MCF 10A (cell line): Measurements from ENCODE around the gene HTR1D. TPM values are rescaled to one million over a fixed set of nuclear protein-coding genes. Genes with fewer than 3 reads are reported as not detected.
"Not testable (repeated sequence)": the region's sequence is repeated elsewhere in the genome, so short reads cannot be mapped to it uniquely, and the experiment has no call there.

Source experiments
- BruUV-seq: library from RNA; stranded (reverse); fragments of 400-500 nt; replicated peaks from 2 replicates; lab custom pipeline; 2021; lab: Mats Ljungman, UMichigan
- CTCF ChIA-PET: fragments of 300-600 bp; sonication (Branson Sonifier 250); formaldehyde crosslinking; extraction: SDS; loops from one replicate; lab custom pipeline; 2021; ENCODE audit warnings: antibody characterized with exemption, inconsistent platforms; lab: Yijun Ruan, JAX
- POLR2A ChIA-PET: fragments of 300-600, 350-650 bp; sonication (Branson Sonifier 250); formaldehyde crosslinking; extraction: SDS; loops from one replicate; lab custom pipeline; 2020; ENCODE audit warnings: antibody characterized with exemption, inconsistent platforms; lab: Yijun Ruan, JAX
- DNase-seq: peaks from one replicate; pipeline ENCODE4 v3.0.0-alpha.2; 2018; ENCODE audit not compliant: unreplicated experiment
- H3K27ac Mint-ChIP-seq: one replicate; pipeline ENCODE4 v1.8.0; 2022; ENCODE audit warnings: mild to moderate bottlenecking, low read depth, mixed read lengths; ENCODE audit not compliant: unreplicated experiment
- H3K27me3 Mint-ChIP-seq: one replicate; pipeline ENCODE4 v1.8.0; 2022; ENCODE audit warnings: mixed read lengths; ENCODE audit not compliant: insufficient read depth, unreplicated experiment
- H3K36me3 Mint-ChIP-seq: one replicate; pipeline ENCODE4 v1.8.0; 2022; ENCODE audit warnings: mild to moderate bottlenecking, moderate library complexity, mixed read lengths; ENCODE audit not compliant: insufficient read depth, unreplicated experiment
- H3K4me1 Mint-ChIP-seq: one replicate; pipeline ENCODE4 v1.8.0; 2022; ENCODE audit warnings: mixed read lengths; ENCODE audit not compliant: insufficient read depth, unreplicated experiment
- H3K4me3 Mint-ChIP-seq: one replicate; pipeline ENCODE4 v1.8.0; 2022; ENCODE audit warnings: mild to moderate bottlenecking, moderate library complexity, mixed read lengths; ENCODE audit not compliant: unreplicated experiment
- H3K9me3 Mint-ChIP-seq: one replicate; pipeline ENCODE4 v1.8.0; 2022; ENCODE audit warnings: mixed read lengths; ENCODE audit not compliant: unreplicated experiment
- CTCF ChIP-seq: fragments of 200-600 bp; IDR thresholded peaks from one replicate; pipeline ENCODE4 v1.8.0; 2022; ENCODE audit warnings: antibody characterized with exemption, mild to moderate bottlenecking; ENCODE audit not compliant: unreplicated experiment
- intact Hi-C: fragments of 100-400 bp; cut with micrococcal nuclease; formaldehyde crosslinking; loops from 2 replicates; pipeline ENCODE4 v1.14.1; 2022
- total RNA-seq: library from RNA; stranded (reverse); gene quantifications from 2 replicates; pipeline ENCODE4 v1.2.3, GENCODE V29; 2022

Gene HTR1D
- total RNA-seq, 1 experiment from 2014 or later = 0.35 TPM

- DNase-seq = peak; percentile 37
- POLR2A ChIA-PET = no interaction called here
- Mint-ChIP-seq H3K9me3 (no peaks in the 10 kb centered on the region), H3K4me3 (no peak overlapping the region), H3K36me3 (no peaks in the 10 kb centered on the region), H3K27me3 (no peaks in the 10 kb centered on the region), H3K4me1 (no peaks in the 10 kb centered on the region), H3K27ac (no peak overlapping the region)
- intact Hi-C loops = loop anchor here (10.0 kb wide), 1 partner anchor 64 kb away; no protein-coding TSS in a partner anchor
- BruUV-seq = no TSS peak
- TF ChIP-seq CTCF = no peak
- CTCF ChIA-PET = interaction anchor here (0.6 kb wide), 1 partner anchor 794 kb away, joined by 3 read pairs; no protein-coding TSS in a partner anchor
These were observed 6.9 kb downstream of the HTR1D start for GRCh38 chr1:23210351-23210785.

GRCh38 chr1:23209770-23210169 lies 7.5 kb downstream of the HTR1D start:
- BruUV-seq = no TSS peak
- TF ChIP-seq CTCF = no peak
- H3K4me1 Mint-ChIP-seq = no peaks in the 10 kb centered on the region
- H3K27me3 Mint-ChIP-seq = no peaks in the 10 kb centered on the region
- H3K9me3 Mint-ChIP-seq = no peaks in the 10 kb centered on the region
- ChIA-PET POLR2A (no interaction called here), CTCF (no interaction called here)
- no peaks in the 10 kb centered on the region for H3K36me3 Mint-ChIP-seq
- no peak for DNase-seq
- H3K27ac Mint-ChIP-seq = no peak overlapping the region
- intact Hi-C loops = loop anchor here (10.0 kb wide), 1 partner anchor 65 kb away; no protein-coding TSS in a partner anchor
- H3K4me3 Mint-ChIP-seq = no peak overlapping the region

- no peak overlapping the region for H3K4me3 Mint-ChIP-seq
- CTCF ChIA-PET = interaction anchor here (0.6 kb wide), 1 partner anchor 158 kb away, joined by 3 read pairs; no protein-coding TSS in a partner anchor
- POLR2A ChIA-PET = interaction anchor here (0.6 kb wide), 1 partner anchor 238 kb away, joined by 3 read pairs; no protein-coding TSS in a partner anchor
- BruUV-seq = no TSS peak
- no peak for DNase-seq
- no peak overlapping the region for H3K27ac Mint-ChIP-seq
- no peaks in the 10 kb centered on the region for H3K9me3 Mint-ChIP-seq
- no peaks in the 10 kb centered on the region for H3K27me3 Mint-ChIP-seq
- no peak for TF ChIP-seq CTCF
- no peaks in the 10 kb centered on the region for H3K4me1 Mint-ChIP-seq
- intact Hi-C loops = no loop called here
- H3K36me3 Mint-ChIP-seq = no peaks in the 10 kb centered on the region
These were observed 8.8 kb downstream of the HTR1D start for GRCh38 chr1:23208527-23208926.

- intact Hi-C loops, H3K4me1 Mint-ChIP-seq, H3K27ac Mint-ChIP-seq, H3K9me3 Mint-ChIP-seq, H3K36me3 Mint-ChIP-seq, DNase-seq, POLR2A ChIA-PET, H3K4me3 Mint-ChIP-seq, BruUV-seq, H3K27me3 Mint-ChIP-seq: not testable (repeated sequence)
- CTCF ChIA-PET = interaction anchor here (0.6 kb wide), 1 partner anchor 8 kb away, joined by 4 read pairs; no protein-coding TSS in a partner anchor
These were observed 9.6 kb downstream of the HTR1D start for GRCh38 chr1:23207733-23208132.
